Measurements from ENCODE around the gene ATP2B2. TPM values are rescaled to one million over a fixed set of nuclear protein-coding genes. Genes with fewer than 3 reads are reported as not detected.

The ATP2B2 gene
- total and polyA plus RNA-seq, 2 donors (not counting 1 experiment from before 2014, with no cell fraction given): not detected

DNA sequence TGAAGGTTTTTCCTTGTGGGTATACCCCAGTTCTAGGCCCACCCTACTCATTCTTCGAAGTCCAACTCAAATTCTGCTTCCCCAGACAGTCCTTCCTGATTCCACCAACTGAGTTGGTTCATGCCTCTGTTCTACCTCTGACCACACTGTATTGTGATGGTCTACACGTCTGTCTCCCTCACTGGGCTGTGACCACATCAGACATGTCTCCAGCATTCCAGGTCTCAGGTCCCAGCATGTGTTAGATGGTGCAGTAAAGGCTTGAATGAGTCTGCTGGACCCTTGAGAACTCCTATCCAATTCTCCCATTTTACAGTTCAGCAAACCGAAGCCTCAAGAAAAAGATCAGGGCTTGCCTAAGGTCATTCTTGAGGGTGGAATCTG lies 2.8 kb upstream of the ATP2B2 start:
- Mint-ChIP-seq H3K27ac (no peak overlapping the region), H3K27me3 (peaks cover 19% of the 10 kb centered on the region), H3K4me3 (no peak overlapping the region), H3K4me1 (peaks cover 8% of the 10 kb centered on the region), H3K9me3 (ENCODE audit: insufficient read depth) (no peaks in the 10 kb centered on the region)
- H3K4me3 ChIP-seq (ENCODE audit: control extremely low read depth in 1 of 5, extremely low read depth in 1 of 5, insufficient read depth in 1 of 5, low read depth in 2 of 5, low read length in 4 of 5): no peak overlapping the region
- DNase-seq: no peak
- H3K4me1 ChIP-seq (ENCODE audit: control insufficient read depth in 2 of 2, insufficient read depth in 2 of 2, low read length in 2 of 2): peaks cover 6 to 10% of the 10 kb centered on the region in 2 donors
- no peaks in the 10 kb centered on the region for H3K36me3 ChIP-seq (replicated peaks in 1 of 2; ENCODE audit: control extremely low read depth in 1 of 2, control insufficient read depth in 1 of 2, extremely low read depth in 1 of 2, insufficient read depth in 2 of 2, low read length in 1 of 2)
- WGBS (ENCODE audit: insufficient coverage): 100% methylated on average over 1 of the region's 3 CpGs
- H2AFZ ChIP-seq (ENCODE audit: insufficient read depth, low read depth, low read length, poor library complexity, severe bottlenecking): no peak overlapping the region
- intact Hi-C loops (cut with micrococcal nuclease): no loop called here
- H3K9ac ChIP-seq (ENCODE audit: low read length): no peak overlapping the region
- ChIA-PET CTCF (no interaction called here), POLR2A (no interaction called here)
- H3K79me2 ChIP-seq (ENCODE audit: control insufficient read depth, insufficient read depth, low read length): no peaks in the 10 kb centered on the region
- H3K9me3 ChIP-seq (ENCODE audit: control extremely low read depth in 1 of 3, control insufficient read depth in 2 of 3, insufficient read depth in 1 of 3, low read length in 2 of 3): no peaks in the 10 kb centered on the region
- TF ChIP-seq, protein P1, sequence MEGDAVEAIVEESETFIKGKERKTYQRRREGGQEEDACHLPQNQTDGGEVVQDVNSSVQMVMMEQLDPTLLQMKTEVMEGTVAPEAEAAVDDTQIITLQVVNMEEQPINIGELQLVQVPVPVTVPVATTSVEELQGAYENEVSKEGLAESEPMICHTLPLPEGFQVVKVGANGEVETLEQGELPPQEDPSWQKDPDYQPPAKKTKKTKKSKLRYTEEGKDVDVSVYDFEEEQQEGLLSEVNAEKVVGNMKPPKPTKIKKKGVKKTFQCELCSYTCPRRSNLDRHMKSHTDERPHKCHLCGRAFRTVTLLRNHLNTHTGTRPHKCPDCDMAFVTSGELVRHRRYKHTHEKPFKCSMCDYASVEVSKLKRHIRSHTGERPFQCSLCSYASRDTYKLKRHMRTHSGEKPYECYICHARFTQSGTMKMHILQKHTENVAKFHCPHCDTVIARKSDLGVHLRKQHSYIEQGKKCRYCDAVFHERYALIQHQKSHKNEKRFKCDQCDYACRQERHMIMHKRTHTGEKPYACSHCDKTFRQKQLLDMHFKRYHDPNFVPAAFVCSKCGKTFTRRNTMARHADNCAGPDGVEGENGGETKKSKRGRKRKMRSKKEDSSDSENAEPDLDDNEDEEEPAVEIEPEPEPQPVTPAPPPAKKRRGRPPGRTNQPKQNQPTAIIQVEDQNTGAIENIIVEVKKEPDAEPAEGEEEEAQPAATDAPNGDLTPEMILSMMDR (IDR thresholded peaks at IDR 0.05): no peak
- TF ChIP-seq EZH2 (IDR thresholded peaks at IDR 0.05; ENCODE audit: borderline replicate concordance, insufficient read depth, low read depth, low read length, poor library complexity, severe bottlenecking): no peak
- no peak overlapping the region for H3K4me2 ChIP-seq (replicated peaks; ENCODE audit: low read depth, low read length, poor library complexity, severe bottlenecking)
- H4K20me1 ChIP-seq (ENCODE audit: control insufficient read depth, insufficient read depth, low read length, poor library complexity, severe bottlenecking): no peaks in the 10 kb centered on the region
- H3K27me3 ChIP-seq (replicated peaks in 1 of 4; ENCODE audit: control extremely low read depth in 1 of 4, control insufficient read depth in 3 of 4, insufficient read depth in 4 of 4, low read length in 3 of 4): peaks cover 0 to 28% (median 8%) of the 10 kb centered on the region in 4 experiments
- no peak overlapping the region for H3K27ac ChIP-seq (ENCODE audit: low read length in 2 of 2)
- no peak for ATAC-seq (ENCODE audit: low read depth)

DNA sequence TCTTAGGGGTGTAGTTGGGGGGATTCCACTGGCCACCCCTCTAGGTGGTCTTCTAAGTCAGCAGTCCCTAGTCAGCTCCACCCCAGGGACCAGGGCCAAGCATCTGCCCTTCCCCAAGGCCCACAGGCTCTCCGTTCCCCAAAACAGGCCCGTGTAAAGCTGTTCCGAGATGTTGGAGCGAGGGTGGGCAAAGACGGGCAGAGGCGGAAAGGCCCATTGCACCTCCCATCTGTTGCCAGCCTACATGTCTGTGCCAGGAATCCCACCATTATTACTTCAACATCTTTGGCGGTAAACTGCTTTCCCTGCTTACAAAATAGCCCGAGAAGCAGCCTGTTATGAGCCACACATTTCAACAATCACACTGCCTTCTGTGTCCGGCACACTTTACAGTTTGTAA lies 1.9 kb upstream of the ATP2B2 start:
- Histone ChIP-seq H3K36me3 (replicated peaks in 1 of 2; ENCODE audit: control extremely low read depth in 1 of 2, control insufficient read depth in 1 of 2, extremely low read depth in 1 of 2, insufficient read depth in 2 of 2, low read length in 1 of 2) (no peaks in the 10 kb centered on the region), H3K27me3 (replicated peaks in 1 of 4; ENCODE audit: control extremely low read depth in 1 of 4, control insufficient read depth in 3 of 4, insufficient read depth in 4 of 4, low read length in 3 of 4) (peaks cover 0 to 28% (median 8%) of the 10 kb centered on the region in 4 experiments), H3K79me2 (ENCODE audit: control insufficient read depth, insufficient read depth, low read length) (no peaks in the 10 kb centered on the region), H3K9me3 (ENCODE audit: control extremely low read depth in 1 of 3, control insufficient read depth in 2 of 3, insufficient read depth in 1 of 3, low read length in 2 of 3) (no peaks in the 10 kb centered on the region), H2AFZ (ENCODE audit: insufficient read depth, low read depth, low read length, poor library complexity, severe bottlenecking) (no peak overlapping the region), H3K9ac (ENCODE audit: low read length) (no peak overlapping the region), H3K4me1 (ENCODE audit: control insufficient read depth in 2 of 2, insufficient read depth in 2 of 2, low read length in 2 of 2) (peaks cover 6 to 10% of the 10 kb centered on the region in 2 donors), H4K20me1 (ENCODE audit: control insufficient read depth, insufficient read depth, low read length, poor library complexity, severe bottlenecking) (no peaks in the 10 kb centered on the region), H3K4me3 (ENCODE audit: control extremely low read depth in 1 of 5, extremely low read depth in 1 of 5, insufficient read depth in 1 of 5, low read depth in 2 of 5, low read length in 4 of 5) (no peak overlapping the region), H3K4me2 (replicated peaks; ENCODE audit: low read depth, low read length, poor library complexity, severe bottlenecking) (no peak overlapping the region), H3K27ac (ENCODE audit: low read length in 2 of 2) (no peak overlapping the region)
- no peaks in the 10 kb centered on the region for H3K9me3 Mint-ChIP-seq (ENCODE audit: insufficient read depth)
- H3K27me3 Mint-ChIP-seq: peaks cover 19% of the 10 kb centered on the region
- no peak for DNase-seq
- H3K27ac Mint-ChIP-seq: no peak overlapping the region
- no peak for TF ChIP-seq EZH2 (IDR thresholded peaks at IDR 0.05; ENCODE audit: borderline replicate concordance, insufficient read depth, low read depth, low read length, poor library complexity, severe bottlenecking)
- TF ChIP-seq, protein P1 (IDR thresholded peaks at IDR 0.05): no peak
- CTCF ChIA-PET: no interaction called here
- H3K4me1 Mint-ChIP-seq: peaks cover 8% of the 10 kb centered on the region
- intact Hi-C loops (cut with micrococcal nuclease): no loop called here
- no peak for ATAC-seq (ENCODE audit: low read depth)
- POLR2A ChIA-PET: no interaction called here
- WGBS (ENCODE audit: insufficient coverage): 93% methylated on average over 8 of the region's 9 CpGs
- no peak overlapping the region for H3K4me3 Mint-ChIP-seq

Data from B cell (primary cell).